HEK293T (cell line): ENCODE measurements around the gene DNLZ.
"Not testable (repeated sequence)": the region's sequence is repeated elsewhere in the genome, so short reads cannot be mapped to it uniquely, and the experiment has no call there.

Experiments
- BHLHE40 ChIP-seq: fragments of 450-650 bp; IDR thresholded peaks from 2 replicates; pipeline ENCODE4 v1.6.1; 2016; ENCODE audit warnings: mild to moderate bottlenecking, moderate library complexity, borderline replicate concordance
- ELF4 ChIP-seq: fragments of 450-650 bp; IDR thresholded peaks from 2 replicates; pipeline ENCODE4 v1.6.1; 2017; ENCODE audit warnings: antibody characterized with exemption
- FOXK2 ChIP-seq: fragments of 450-650 bp; IDR thresholded peaks from 2 replicates; pipeline ENCODE4 v1.6.1; 2016; ENCODE audit warnings: mild to moderate bottlenecking
- FOXM1 ChIP-seq: fragments of 450-650 bp; IDR thresholded peaks from 2 replicates; pipeline ENCODE4 v1.6.1; 2017; ENCODE audit warnings: mild to moderate bottlenecking, borderline replicate concordance
- LEF1 ChIP-seq: fragments of 450-650 bp; IDR thresholded peaks from 2 replicates; pipeline ENCODE4 v1.6.1; 2017; ENCODE audit warnings: mild to moderate bottlenecking, borderline replicate concordance
- SP1 ChIP-seq: fragments of 450-650 bp; IDR thresholded peaks from 2 replicates; pipeline ENCODE4 v1.6.1; 2017
- ZNF384 ChIP-seq: fragments of 450-650 bp; IDR thresholded peaks from 2 replicates; pipeline ENCODE4 v1.6.1; 2016
- TF ChIP-seq, protein P1 (sequence below): fragments of 450-650 bp; IDR thresholded peaks from 2 replicates; pipeline ENCODE4 v1.6.1; 2016

DNA sequence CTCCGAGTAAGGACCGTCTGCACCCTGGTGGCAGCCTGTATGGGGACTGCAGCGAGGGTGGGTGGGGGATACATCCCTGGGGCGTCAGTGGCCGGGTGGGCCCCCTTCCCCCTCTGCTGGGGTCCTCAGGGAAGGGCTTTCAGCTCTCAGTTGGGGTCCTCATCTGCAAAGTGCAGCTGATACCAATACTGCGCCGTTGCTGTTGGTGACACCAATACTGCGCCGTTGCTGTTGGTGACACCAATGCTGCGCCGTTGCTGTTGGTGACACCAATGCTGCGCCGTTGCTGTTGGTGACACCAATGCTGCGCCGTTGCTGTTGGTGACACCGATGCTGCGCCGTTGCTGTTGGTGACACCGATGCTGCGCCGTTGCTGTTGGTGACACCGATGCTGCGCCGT lies 11.7 kb downstream of the DNLZ start:
- not testable (repeated sequence) for TF ChIP-seq ZNF384, ELF4, BHLHE40, FOXK2, LEF1, FOXM1, SP1
- TF ChIP-seq, protein P1, sequence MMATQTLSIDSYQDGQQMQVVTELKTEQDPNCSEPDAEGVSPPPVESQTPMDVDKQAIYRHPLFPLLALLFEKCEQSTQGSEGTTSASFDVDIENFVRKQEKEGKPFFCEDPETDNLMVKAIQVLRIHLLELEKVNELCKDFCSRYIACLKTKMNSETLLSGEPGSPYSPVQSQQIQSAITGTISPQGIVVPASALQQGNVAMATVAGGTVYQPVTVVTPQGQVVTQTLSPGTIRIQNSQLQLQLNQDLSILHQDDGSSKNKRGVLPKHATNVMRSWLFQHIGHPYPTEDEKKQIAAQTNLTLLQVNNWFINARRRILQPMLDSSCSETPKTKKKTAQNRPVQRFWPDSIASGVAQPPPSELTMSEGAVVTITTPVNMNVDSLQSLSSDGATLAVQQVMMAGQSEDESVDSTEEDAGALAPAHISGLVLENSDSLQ, result not testable (repeated sequence)
